K562 (cell line): ENCODE measurements around the gene SLC5A2. TPM values are rescaled to one million over a fixed set of nuclear protein-coding genes. Genes with fewer than 3 reads are reported as not detected.

Source experiments
- C11orf30 ChIP-seq: fragments of 450-650 bp; IDR thresholded peaks from 2 replicates; pipeline ENCODE4 v1.6.1; 2016; ENCODE audit warnings: low read depth, mild to moderate bottlenecking
- CBX2 ChIP-seq: fragments of 200-600 bp; sonication (generic); IDR thresholded peaks from one replicate; pipeline ENCODE4 v1.6.1; 2012; ENCODE audit warnings: mild to moderate bottlenecking, low read length, inconsistent platforms; ENCODE audit not compliant: insufficient read depth, poor library complexity, severe bottlenecking
- CEBPB ChIP-seq: fragments of 450-650 bp; IDR thresholded peaks from 2 replicates; pipeline ENCODE4 v1.6.1; 2016; ENCODE audit warnings: missing genetic modification characterization, missing compliant biosample characterization
- CHD1 ChIP-seq: fragments of 200-600 bp; sonication (generic); IDR thresholded peaks from one replicate; pipeline ENCODE4 v1.6.1; 2012; ENCODE audit warnings: mild to moderate bottlenecking, moderate library complexity, low read length, inconsistent platforms
- CUX1 ChIP-seq: fragments of 200-800 bp; sonication (Bioruptor generic); IDR thresholded peaks from 2 replicates; pipeline ENCODE4 v1.6.1; 2016; ENCODE audit warnings: missing genetic modification characterization, missing compliant biosample characterization
- FOXA3 ChIP-seq, 2 experiments: fragments of 450-650 bp in 1 of 2; sonication (generic) in 1 of 2; formaldehyde crosslinking; IDR thresholded peaks in 1 of 2; conservative IDR thresholded peaks in 1 of 2; 2 replicates each; pipeline versions ENCODE4 v1.4.0 to v1.8.0; 2020 to 2022; ENCODE audit warnings: mild to moderate bottlenecking in 2 of 2, missing genetic modification reagents in 1 of 2
- GTF3C2 ChIP-seq: IDR thresholded peaks from 3 replicates; pipeline ENCODE4 v1.6.1; 2011; ENCODE audit warnings: borderline replicate concordance, mild to moderate bottlenecking, moderate library complexity; ENCODE audit not compliant: insufficient read length; ENCODE audit errors: extremely low read depth
- MTA1 ChIP-seq: fragments of 450-650 bp; IDR thresholded peaks from 2 replicates; pipeline ENCODE4 v1.6.1; 2017; ENCODE audit warnings: borderline replicate concordance
- POLR2A ChIP-seq: fragments of 450-650 bp; conservative IDR thresholded peaks from 2 replicates; pipeline ENCODE4 v1.6.1; 2016
- ZNF316 ChIP-seq: fragments of 450-650 bp; IDR thresholded peaks from 2 replicates; pipeline ENCODE4 v1.6.1; 2016
- ZNF384 ChIP-seq: IDR thresholded peaks from 2 replicates; pipeline ENCODE4 v1.6.1; 2012; ENCODE audit warnings: low read depth, low read length, improper control_type of control experiment
- polyA plus RNA-seq, 8 experiments: library from polyadenylated mRNA; depleted of rRNA in 4 of 8; stranded (reverse) in 5 of 8; unstranded in 3 of 8; fragments of >200 nt; fragmentation: Nextera tagmentation in 2 of 8; fragmentation: Illumina TruSeq in 1 of 8; extraction: Ambion mirVana in 2 of 8; extraction: Trizol in 1 of 8; gene quantifications; 2 replicates each; pipeline versions ENCODE4 v1.2.1 to v1.2.3, GENCODE V29; 2011 to 2014; ENCODE audit warnings: inconsistent platforms in 1 of 8, missing spikeins in 1 of 8
- total RNA-seq, 7 experiments: library from RNA; depleted of rRNA in 6 of 7; stranded (reverse); fragments of >200 nt in 6 of 7; fragmentation: Illumina TruSeq in 2 of 7; extraction: Trizol in 2 of 7; gene quantifications; 2 replicates each; pipeline versions ENCODE4 v1.2.1 to v1.2.3, GENCODE V29; 2011 to 2021; ENCODE audit warnings: low replicate concordance in 1 of 7
- TF ChIP-seq, protein P1 (sequence below): fragments of 450-650 bp; formaldehyde crosslinking; IDR thresholded peaks from 2 replicates; pipeline ENCODE4 v1.4.0; 2020; ENCODE audit warnings: mild to moderate bottlenecking, moderate library complexity
- TF ChIP-seq, protein P2 (sequence below), 2 experiments: fragments of 250-450 bp in 1 of 2; fragments of 450-650 bp in 1 of 2; sonication (Bioruptor Pico) in 1 of 2; IDR thresholded peaks; 2 replicates each; pipeline versions ENCODE4 v1.6.1 to v1.8.0; 2016 to 2021; ENCODE audit warnings: mild to moderate bottlenecking in 2 of 2, moderate library complexity in 2 of 2, missing compliant biosample characterization in 1 of 2, missing genetic modification characterization in 1 of 2

The SLC5A2 gene
- total and polyA plus RNA-seq, 9 of the 15 experiments (the other 6 are each of a cell fraction or from before 2014, with no cell fraction given) = 0.07 to 2.7 (median 2.2) TPM; not detected in 6

GRCh38 chr16:31477220-31478216, 5.4 kb upstream of the SLC5A2 start (continued):
- TF ChIP-seq, protein P1, sequence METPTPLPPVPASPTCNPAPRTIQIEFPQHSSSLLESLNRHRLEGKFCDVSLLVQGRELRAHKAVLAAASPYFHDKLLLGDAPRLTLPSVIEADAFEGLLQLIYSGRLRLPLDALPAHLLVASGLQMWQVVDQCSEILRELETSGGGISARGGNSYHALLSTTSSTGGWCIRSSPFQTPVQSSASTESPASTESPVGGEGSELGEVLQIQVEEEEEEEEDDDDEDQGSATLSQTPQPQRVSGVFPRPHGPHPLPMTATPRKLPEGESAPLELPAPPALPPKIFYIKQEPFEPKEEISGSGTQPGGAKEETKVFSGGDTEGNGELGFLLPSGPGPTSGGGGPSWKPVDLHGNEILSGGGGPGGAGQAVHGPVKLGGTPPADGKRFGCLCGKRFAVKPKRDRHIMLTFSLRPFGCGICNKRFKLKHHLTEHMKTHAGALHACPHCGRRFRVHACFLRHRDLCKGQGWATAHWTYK (CRISPR knock-in tag) = no peak
- TF ChIP-seq ZNF384 (no peak), GTF3C2 (no peak), MTA1 (peak; percentile 47; the same call in 1 of the 2 replicates), CHD1 (peak; percentile 31), FOXA3 (CRISPR knock-in tag; conservative IDR thresholded peaks at IDR 0.05 in 1 of 2, IDR thresholded peaks at IDR 0.05 in 1 of 2) (no peak), POLR2A (peak; percentile 65), C11orf30 (no peak), CUX1 (CRISPR knock-in tag) (no peak), CEBPB (tag) (no peak), ZNF316 (no peak), CBX2 (no peak)
- TF ChIP-seq, protein P2, sequence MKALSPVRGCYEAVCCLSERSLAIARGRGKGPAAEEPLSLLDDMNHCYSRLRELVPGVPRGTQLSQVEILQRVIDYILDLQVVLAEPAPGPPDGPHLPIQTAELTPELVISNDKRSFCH (CRISPR knock-in tag; IDR thresholded peaks at IDR 0.05) = no peak
- TF ChIP-seq, protein P2 (tag; IDR thresholded peaks at IDR 0.05) = no peak; the same call in 1 of the 2 replicates
